Transverse colon (tissue), 4 donors: ENCODE measurements around the gene PIMREG. TPM values are rescaled to one million over a fixed set of nuclear protein-coding genes. Genes with fewer than 3 reads are reported as not detected.

Source experiments
- DNase-seq: peaks from one replicate; pipeline ENCODE4 v3.0.0-alpha.2; 2019
- H3K27ac ChIP-seq, 4 donors: fragments of 200-600 bp; sonication (generic); 2 replicates each; pipeline ENCODE4 v1.5.1; 2016 to 2018; ENCODE audit warnings: inconsistent platforms in 4 of 4
- H3K27me3 ChIP-seq: fragments of 200-600 bp; sonication (generic); 2 replicates; pipeline ENCODE4 v1.5.1; 2017; ENCODE audit warnings: inconsistent platforms
- H3K36me3 ChIP-seq, 4 donors: fragments of 200-600 bp; sonication (generic); 2 replicates each; pipeline ENCODE4 v1.5.1; 2017 to 2019; ENCODE audit warnings: inconsistent platforms in 4 of 4
- H3K4me1 ChIP-seq, 4 donors: fragments of 200-600 bp; sonication (generic); 2 replicates each; pipeline ENCODE4 v1.5.1; 2017 to 2020; ENCODE audit warnings: inconsistent platforms in 4 of 4
- H3K4me3 ChIP-seq, 4 donors: fragments of 200-600 bp; sonication (generic); 1 replicate in 1 of 4; 2 replicates in 3 of 4; pipeline versions ENCODE4 v1.5.1 to v1.6.1; 2017 to 2019; ENCODE audit warnings: inconsistent platforms in 4 of 4
- H3K9me3 ChIP-seq, 2 donors: fragments of 200-600 bp; sonication (generic); 2 replicates each; pipeline ENCODE4 v1.5.1; 2017 to 2019; ENCODE audit warnings: inconsistent platforms in 2 of 2
- CTCF ChIP-seq, 5 experiments: fragments of 200-600 bp in 3 of 5; fragments of 450-650 bp in 2 of 5; sonication (generic) in 3 of 5; IDR thresholded peaks; 1 replicate in 2 of 5; 2 replicates in 3 of 5; pipeline ENCODE4 v1.5.1; 2016 to 2017; ENCODE audit warnings: antibody characterized with exemption in 5 of 5, inconsistent platforms in 3 of 5, mild to moderate bottlenecking in 2 of 5, moderate library complexity in 1 of 5
- EP300 ChIP-seq: sonication (generic); formaldehyde crosslinking; IDR thresholded peaks from one replicate; pipeline ENCODE4 v1.6.1; 2017; ENCODE audit warnings: antibody characterized with exemption, low read depth
- POLR2A ChIP-seq: fragments of 450-650 bp; IDR thresholded peaks from one replicate; pipeline ENCODE4 v1.6.1; 2016; ENCODE audit warnings: antibody characterized with exemption, mild to moderate bottlenecking, moderate library complexity
- POLR2AphosphoS5 ChIP-seq, 3 donors: sonication (generic); formaldehyde crosslinking; IDR thresholded peaks; one replicate each; pipeline ENCODE4 v1.6.1; 2016; ENCODE audit warnings: antibody characterized with exemption in 3 of 3
- WGBS, 2 donors: methylation state at CpG; one replicate each; pipeline ENCODE4 v1.1.5; 2018; ENCODE audit warnings: low coverage in 1 of 2; 5-methylcytosine and 5-hydroxymethylcytosine counted together
- in situ Hi-C, 4 donors: fragments of 200-750 bp; cut with MboI; loops; one replicate each; pipeline versions ENCODE4 v1.15.0 to v1.15.1; 2017; ENCODE audit warnings: low sequenced_read_pairs in 3 of 4, low pct_ligation_motif_present in 1 of 4, low pct_unique_long_range_greater_than_20kb in 1 of 4
- intact Hi-C: fragments of 100-400 bp; cut with DNase I; formaldehyde crosslinking; loops from one replicate; pipeline ENCODE4 v1.15.1; 2023; ENCODE audit warnings: low total_unique reads
- total RNA-seq, 4 donors: library from RNA; depleted of rRNA; stranded (reverse); fragments of >200 nt; gene quantifications; one replicate each; pipeline ENCODE4 v1.1.0, GENCODE V29; 2016

PIMREG gene
- total RNA-seq, 4 donors from 2014 or later = 0.41 to 8.4 (median 0.79) TPM; not detected in 1

DNA sequence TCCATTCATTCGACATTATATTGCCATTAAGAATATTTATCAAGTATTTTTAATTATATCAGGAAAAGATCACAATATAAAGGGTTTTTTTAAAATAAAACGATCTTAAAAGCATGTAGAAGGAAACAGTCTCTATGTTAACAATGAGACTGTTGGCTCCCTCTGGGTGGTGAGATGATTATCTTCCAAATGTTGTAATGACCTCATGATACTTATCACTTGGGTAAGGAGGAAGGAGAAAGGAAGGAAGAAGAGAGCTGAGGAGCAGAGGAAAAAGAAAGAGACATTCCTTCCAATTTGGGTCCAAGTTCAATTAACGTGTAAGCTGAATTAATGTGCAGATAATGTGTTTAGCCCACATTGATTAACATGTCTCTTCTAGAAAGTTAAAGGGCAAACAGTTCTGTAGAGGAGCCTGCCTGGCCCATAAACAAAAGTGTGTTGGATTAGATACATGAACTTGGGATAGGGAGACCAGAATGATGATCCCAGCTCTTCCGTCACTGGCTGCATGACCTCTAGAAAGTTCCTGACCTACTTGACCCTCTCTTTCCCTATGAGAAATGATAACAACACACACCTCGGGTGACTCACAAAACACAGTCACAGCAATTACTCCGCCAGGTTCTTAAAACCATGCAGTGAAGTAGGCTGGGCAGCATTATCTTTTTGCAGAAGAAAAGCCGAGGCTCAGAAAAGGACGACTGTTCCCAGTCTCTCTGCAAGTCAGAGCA, 32.0 kb downstream of the PIMREG start:
- Histone ChIP-seq H3K36me3 (no peaks in the 10 kb centered on the region), H3K4me1 (peaks cover 0 to 3% (median 0%) of the 10 kb centered on the region in 4 donors), H3K27me3 (no peaks in the 10 kb centered on the region), H3K27ac (peak overlapping the region in 1 of 4 donors; percentile 45), H3K9me3 (no peaks in the 10 kb centered on the region), H3K4me3 (no peak overlapping the region)
- intact Hi-C loops (loop anchor here (10.0 kb wide), 2 partner anchors 89 to 139 kb away; no protein-coding TSS in a partner anchor), in situ Hi-C loops (no loop called here)
- 71 to 81% methylated on average over 3 to 8 of the region's 8 CpGs for WGBS, 2 donors
- no peak for DNase-seq
- no peak for TF ChIP-seq POLR2A
- TF ChIP-seq EP300 = no peak
- TF ChIP-seq POLR2AphosphoS5 (IDR thresholded peaks at IDR 0.05) = no peak
- TF ChIP-seq CTCF (IDR thresholded peaks at IDR 0.05) = no peak

DNA sequence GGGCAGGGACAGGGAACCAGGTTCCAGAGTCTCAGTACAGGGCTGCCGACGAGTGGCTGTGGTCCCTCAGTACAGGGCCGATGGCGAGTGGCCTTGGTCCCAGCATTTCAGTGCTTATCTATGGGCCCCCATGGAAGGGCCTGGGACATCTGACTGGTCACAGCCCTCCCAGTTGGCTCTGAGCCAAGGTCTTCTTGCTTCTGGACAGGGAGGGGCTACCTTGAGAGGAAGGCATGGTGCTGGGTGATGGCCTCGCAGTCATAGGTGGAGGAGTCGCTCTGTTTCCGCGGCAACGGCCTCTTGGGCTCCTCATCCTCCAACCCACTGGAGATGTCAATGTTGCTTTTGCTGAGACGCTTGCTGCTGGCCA, 32.5 kb downstream of the PIMREG start:
- Histone ChIP-seq H3K4me1 (peaks cover 0 to 3% (median 0%) of the 10 kb centered on the region in 4 donors), H3K4me3 (no peak overlapping the region), H3K9me3 (no peaks in the 10 kb centered on the region), H3K27ac (no peak overlapping the region), H3K36me3 (no peaks in the 10 kb centered on the region), H3K27me3 (no peaks in the 10 kb centered on the region)
- TF ChIP-seq CTCF (IDR thresholded peaks at IDR 0.05) = no peak
- no peak for TF ChIP-seq POLR2A
- TF ChIP-seq POLR2AphosphoS5 (IDR thresholded peaks at IDR 0.05) = no peak
- DNase-seq = no peak
- 87% methylated on average over 10 of the region's 10 CpGs; no CpG with 5 or more reads in 1 of the 2 donors for WGBS, 2 donors
- intact Hi-C loops (loop anchor here (10.0 kb wide), 2 partner anchors 88 to 138 kb away; no protein-coding TSS in a partner anchor), in situ Hi-C loops (no loop called here)

DNA sequence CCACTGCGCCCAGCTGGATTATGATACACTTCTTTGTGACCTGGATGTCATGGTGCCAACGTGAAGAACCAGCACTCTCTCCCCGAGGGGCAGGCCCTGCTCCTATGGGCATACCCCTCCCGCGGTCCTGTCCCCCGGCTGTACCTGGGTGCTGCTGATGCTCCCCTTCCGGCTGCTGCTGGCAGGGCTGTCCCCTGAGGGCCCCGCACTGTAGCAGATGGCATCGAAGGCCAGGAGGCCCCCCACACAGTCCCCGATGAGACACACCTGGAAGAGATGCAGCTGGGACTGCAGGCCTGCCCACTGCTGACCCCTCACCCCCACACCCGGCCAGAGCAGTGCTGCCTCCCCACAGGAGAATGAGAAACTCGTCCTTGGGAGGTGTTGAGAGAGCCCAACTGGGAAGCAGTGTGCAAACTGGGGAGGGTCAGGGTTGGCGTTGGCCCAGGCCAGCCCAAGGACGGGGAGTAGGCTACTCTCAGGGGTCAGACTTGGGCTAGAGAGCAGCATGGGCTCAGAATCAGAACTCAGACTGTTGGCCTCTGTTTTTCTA, 33.7 kb downstream of the PIMREG start:
- Histone ChIP-seq H3K9me3 (no peaks in the 10 kb centered on the region), H3K4me3 (no peak overlapping the region), H3K36me3 (no peaks in the 10 kb centered on the region), H3K27me3 (no peaks in the 10 kb centered on the region), H3K4me1 (peaks cover 0 to 1% (median 0%) of the 10 kb centered on the region in 4 donors), H3K27ac (no peak overlapping the region)
- no peak for TF ChIP-seq POLR2A
- no peak for TF ChIP-seq EP300
- no peak for TF ChIP-seq POLR2AphosphoS5 (IDR thresholded peaks at IDR 0.05)
- no peak for TF ChIP-seq CTCF (IDR thresholded peaks at IDR 0.05)
- intact Hi-C loops (loop anchor here (10.0 kb wide), 2 partner anchors 87 to 137 kb away; no protein-coding TSS in a partner anchor), in situ Hi-C loops (no loop called here)
- DNase-seq = no peak
- 88% methylated on average over 10 of the region's 14 CpGs; no CpG with 5 or more reads in 1 of the 2 donors for WGBS, 2 donors

- DNase-seq = no peak
- Histone ChIP-seq H3K4me3 (no peak overlapping the region), H3K27me3 (no peaks in the 10 kb centered on the region), H3K4me1 (no peaks in the 10 kb centered on the region), H3K9me3 (no peaks in the 10 kb centered on the region), H3K36me3 (no peaks in the 10 kb centered on the region), H3K27ac (no peak overlapping the region)
- WGBS, 2 donors = 88% methylated on average over 11 of the region's 11 CpGs; no CpG with 5 or more reads in 1 of the 2 donors
- TF ChIP-seq CTCF (IDR thresholded peaks at IDR 0.05) (no peak), EP300 (no peak), POLR2A (no peak), POLR2AphosphoS5 (IDR thresholded peaks at IDR 0.05) (no peak)
- in situ Hi-C loops (no loop called here), intact Hi-C loops (loop anchor here (10.0 kb wide), 2 partner anchors 86 to 136 kb away; no protein-coding TSS in a partner anchor)
These were observed 34.2 kb downstream of the PIMREG start for GRCh38 chr17:6478486-6478885.
